ENCODE measurements around the gene COL4A6.

The COL4A6 gene

DNA sequence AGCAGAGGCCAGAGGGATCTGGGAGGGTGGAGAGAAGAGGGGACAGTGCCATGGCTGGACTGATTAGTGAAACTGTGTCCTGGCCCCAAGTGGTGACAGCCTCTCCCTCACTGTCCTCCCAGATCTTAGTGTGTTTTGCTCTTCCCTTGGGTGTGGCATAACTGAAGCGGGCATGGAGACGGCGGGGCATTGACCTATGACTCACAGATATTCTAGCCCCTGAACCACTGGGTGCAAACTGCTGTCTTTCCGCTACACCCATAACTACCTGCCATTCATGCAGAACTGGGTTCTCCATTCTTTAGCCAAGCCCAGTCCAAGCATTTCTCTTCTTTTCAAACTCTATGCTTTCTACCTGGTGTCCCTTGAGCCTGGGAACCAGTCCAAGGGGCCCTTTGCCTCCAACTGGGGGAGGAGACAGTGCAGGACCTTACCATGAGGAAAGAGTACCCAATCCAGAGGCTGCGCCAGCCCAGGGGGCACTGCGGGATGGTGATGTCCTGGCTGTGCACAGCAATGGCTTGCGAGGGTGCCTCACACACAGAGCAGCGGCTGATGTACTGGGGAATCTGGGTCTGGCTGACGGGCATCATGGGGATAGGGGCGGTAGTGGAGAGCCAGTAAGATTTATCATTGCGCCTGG lies 279.1 kb downstream of the COL4A6 start:
- TF ChIP-seq, protein P1, sequence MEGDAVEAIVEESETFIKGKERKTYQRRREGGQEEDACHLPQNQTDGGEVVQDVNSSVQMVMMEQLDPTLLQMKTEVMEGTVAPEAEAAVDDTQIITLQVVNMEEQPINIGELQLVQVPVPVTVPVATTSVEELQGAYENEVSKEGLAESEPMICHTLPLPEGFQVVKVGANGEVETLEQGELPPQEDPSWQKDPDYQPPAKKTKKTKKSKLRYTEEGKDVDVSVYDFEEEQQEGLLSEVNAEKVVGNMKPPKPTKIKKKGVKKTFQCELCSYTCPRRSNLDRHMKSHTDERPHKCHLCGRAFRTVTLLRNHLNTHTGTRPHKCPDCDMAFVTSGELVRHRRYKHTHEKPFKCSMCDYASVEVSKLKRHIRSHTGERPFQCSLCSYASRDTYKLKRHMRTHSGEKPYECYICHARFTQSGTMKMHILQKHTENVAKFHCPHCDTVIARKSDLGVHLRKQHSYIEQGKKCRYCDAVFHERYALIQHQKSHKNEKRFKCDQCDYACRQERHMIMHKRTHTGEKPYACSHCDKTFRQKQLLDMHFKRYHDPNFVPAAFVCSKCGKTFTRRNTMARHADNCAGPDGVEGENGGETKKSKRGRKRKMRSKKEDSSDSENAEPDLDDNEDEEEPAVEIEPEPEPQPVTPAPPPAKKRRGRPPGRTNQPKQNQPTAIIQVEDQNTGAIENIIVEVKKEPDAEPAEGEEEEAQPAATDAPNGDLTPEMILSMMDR (IDR thresholded peaks at IDR 0.05; ENCODE audit: low read depth, low read length), result no peak
- H3K4me3 ChIP-seq (replicated peaks in 1 of 2; ENCODE audit: low read depth in 2 of 2, low read length in 2 of 2), result no peak overlapping the region
- DNase-seq (ENCODE audit: low read depth in 2 of 2), result no peak

DNA sequence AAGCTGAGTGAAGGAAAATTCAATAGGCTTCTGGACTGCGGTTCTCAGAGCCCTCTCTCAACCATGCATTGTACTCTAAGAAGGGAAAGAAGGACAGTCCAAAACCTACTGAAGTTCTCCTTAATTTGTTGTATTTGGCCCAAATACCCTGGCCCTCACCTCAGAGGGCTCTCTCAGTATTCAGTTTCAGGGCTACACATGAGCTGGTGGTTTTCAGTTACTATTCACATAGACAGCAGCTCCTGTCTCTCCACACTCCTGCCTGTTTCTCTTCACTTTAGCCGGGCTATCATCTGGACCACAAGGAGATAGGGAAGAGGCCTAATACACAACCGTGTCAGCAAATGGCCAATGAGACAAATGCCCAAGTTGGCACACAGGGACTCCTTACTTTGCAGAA lies 280.6 kb downstream of the COL4A6 start:
- TF ChIP-seq, protein P1 (IDR thresholded peaks at IDR 0.05; ENCODE audit: low read depth, low read length), result no peak
- H3K4me3 ChIP-seq (replicated peaks in 1 of 2; ENCODE audit: low read depth in 2 of 2, low read length in 2 of 2), result no peak overlapping the region
- no peak for DNase-seq (ENCODE audit: low read depth in 2 of 2)

GRCh38 chrX:108156934-108157466 lies 281.2 kb downstream of the COL4A6 start:
- no peak overlapping the region for H3K4me3 ChIP-seq (replicated peaks in 1 of 2; ENCODE audit: low read depth in 2 of 2, low read length in 2 of 2)
- DNase-seq (ENCODE audit: low read depth in 2 of 2), result no peak
- TF ChIP-seq, protein P1 (IDR thresholded peaks at IDR 0.05; ENCODE audit: low read depth, low read length), result no peak

- TF ChIP-seq, protein P1 (IDR thresholded peaks at IDR 0.05; ENCODE audit: low read depth, low read length), result no peak
- DNase-seq (ENCODE audit: low read depth in 2 of 2), result no peak
- H3K4me3 ChIP-seq (replicated peaks in 1 of 2; ENCODE audit: low read depth in 2 of 2, low read length in 2 of 2), result no peak overlapping the region
These were observed 282.1 kb downstream of the COL4A6 start for GRCh38 chrX:108156082-108156481.

DNA sequence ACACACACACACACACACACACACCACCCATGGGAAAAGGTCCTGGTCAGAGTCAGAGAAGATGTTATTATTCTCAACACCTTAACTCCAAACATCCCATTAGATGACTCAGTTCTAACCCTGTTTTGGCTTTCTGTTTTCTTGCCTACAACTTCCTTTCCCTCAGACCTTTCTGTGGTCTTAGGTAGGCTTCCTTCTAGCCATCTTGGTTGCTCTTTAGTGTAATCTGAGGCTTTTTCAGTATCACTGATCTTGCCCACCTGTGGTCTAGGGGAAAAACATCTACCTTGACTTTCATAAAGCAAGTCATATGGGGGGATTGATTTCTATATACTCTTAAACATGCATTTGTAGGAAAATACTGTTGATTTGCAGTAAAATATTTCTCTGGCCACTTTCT lies 289.7 kb downstream of the COL4A6 start:
- no peak overlapping the region for H3K4me3 ChIP-seq (replicated peaks in 1 of 2; ENCODE audit: low read depth in 2 of 2, low read length in 2 of 2)
- TF ChIP-seq, protein P1 (IDR thresholded peaks at IDR 0.05; ENCODE audit: low read depth, low read length), result no peak
- no peak for DNase-seq (ENCODE audit: low read depth in 2 of 2)

- TF ChIP-seq, protein P1 (IDR thresholded peaks at IDR 0.05; ENCODE audit: low read depth, low read length), result peak; percentile 44
- peak in 1 of 2 donors; percentile 21 for DNase-seq (ENCODE audit: low read depth in 2 of 2)
- no peak overlapping the region for H3K4me3 ChIP-seq (replicated peaks in 1 of 2; ENCODE audit: low read depth in 2 of 2, low read length in 2 of 2)
These were observed 299.2 kb downstream of the COL4A6 start for GRCh38 chrX:108138814-108139702.

All from cardiac fibroblast (primary cell).